HepG2 (cell line): Measurements from ENCODE around the gene INPP1. TPM values are rescaled to one million over a fixed set of nuclear protein-coding genes. Genes with fewer than 3 reads are reported as not detected.
A peak's percentile ranks its signal among the peaks of the same experiment; 100 is the strongest.
"Not testable (repeated sequence)": the region's sequence is repeated elsewhere in the genome, so short reads cannot be mapped to it uniquely, and the experiment has no call there.

ENCODE experiments used
- ATAC-seq: fragments of 200-7000 bp; cut with Tn5 transposase; 3 replicates; pipeline ENCODE4 v1.9.1; 2020; ENCODE audit warnings: mild to moderate bottlenecking, moderate library complexity
- BruUV-seq: library from RNA; stranded (reverse); fragments of 400-500 nt; replicated peaks from 2 replicates; lab custom pipeline; 2021; lab: Mats Ljungman, UMichigan
- CTCF ChIA-PET: fragments of 300-600 bp; formaldehyde crosslinking; extraction: SDS; loops from one replicate; lab custom pipeline; 2021; ENCODE audit warnings: low total read pairs, inconsistent platforms, low intra/inter-chr PET ratio; lab: Yijun Ruan, JAX
- POLR2A ChIA-PET: fragments of 350-600 bp; sonication (Branson Sonifier 250); formaldehyde crosslinking; loops from one replicate; lab custom pipeline; 2020; ENCODE audit warnings: antibody characterized with exemption, inconsistent platforms; lab: Yijun Ruan, JAX
- DNase-seq: peaks from one replicate; pipeline ENCODE4 v3.0.0-alpha.2; 2015; ENCODE audit warnings: low spot score
- FAIRE-seq: peaks from 3 replicates; lab custom pipeline; 2011; peaks lifted over from hg19 to GRCh38; lab: Jason Lieb, UNC
- H2AFZ ChIP-seq: one replicate; pipeline ENCODE4 v1.6.1; 2011; ENCODE audit warnings: low read length, inconsistent platforms
- H3K27ac ChIP-seq: fragments of 300-600 bp; 3 replicates; pipeline ENCODE4 v1.8.0; 2011; ENCODE audit warnings: mixed run types, mild to moderate bottlenecking, mixed read lengths, low read length, inconsistent platforms; ENCODE audit not compliant: insufficient read depth; ENCODE audit errors: extremely low read length
- H3K27me3 ChIP-seq, 2 experiments: fragments of 200-600 bp in 1 of 2; 2 replicates in 1 of 2; 3 replicates in 1 of 2; pipeline versions ENCODE4 v1.6.0 to v1.8.0; 2011; ENCODE audit warnings: low read length in 2 of 2, mild to moderate bottlenecking in 2 of 2, moderate library complexity in 2 of 2, inconsistent platforms in 1 of 2; ENCODE audit not compliant: insufficient read depth in 2 of 2, control insufficient read depth in 1 of 2
- H3K36me3 ChIP-seq, 2 experiments: fragments of 200-600 bp in 1 of 2; replicated peaks in 1 of 2; 2 replicates in 1 of 2; 3 replicates in 1 of 2; pipeline versions ENCODE4 v1.5.1 to v1.8.0; 2011; ENCODE audit warnings: low read length in 2 of 2, inconsistent platforms in 1 of 2; ENCODE audit not compliant: insufficient read depth in 2 of 2, control insufficient read depth in 1 of 2
- H3K4me1 ChIP-seq: 2 replicates; pipeline ENCODE4 v1.5.1; 2012; ENCODE audit warnings: low read length, inconsistent platforms; ENCODE audit not compliant: insufficient read depth
- H3K4me2 ChIP-seq: 2 replicates; pipeline ENCODE4 v1.6.0; 2011; ENCODE audit warnings: low read depth, low read length, inconsistent platforms
- H3K4me3 ChIP-seq, 3 experiments: fragments of 200-600 bp in 1 of 3; sonication (generic), shearing (Covaris generic) in 1 of 3; replicated peaks in 1 of 3; 2 replicates each; pipeline ENCODE4 v1.5.1; 2011 to 2016; ENCODE audit warnings: low read length in 3 of 3, inconsistent platforms in 2 of 3, low read depth in 2 of 3, mild to moderate bottlenecking in 2 of 3, control low read depth in 1 of 3, mixed read lengths in 1 of 3; ENCODE audit not compliant: insufficient read depth in 1 of 3
- H3K79me2 ChIP-seq: one replicate; pipeline ENCODE4 v1.6.1; 2011; ENCODE audit warnings: low read length, inconsistent platforms; ENCODE audit not compliant: insufficient read depth
- H3K9ac ChIP-seq: 2 replicates; pipeline ENCODE4 v1.6.0; 2011; ENCODE audit warnings: mild to moderate bottlenecking, low read depth, low read length, inconsistent platforms; ENCODE audit not compliant: insufficient read depth
- H3K9me3 ChIP-seq: 2 replicates; pipeline ENCODE4 v1.5.1; 2012; ENCODE audit warnings: mild to moderate bottlenecking, low read length
- H4K20me1 ChIP-seq: 2 replicates; pipeline ENCODE4 v1.6.0; 2011; ENCODE audit warnings: inconsistent platforms, mild to moderate bottlenecking, low read length, moderate library complexity; ENCODE audit not compliant: insufficient read depth
- ATF7-NPFF ChIP-seq: sonication (generic); formaldehyde crosslinking; IDR thresholded peaks from 2 replicates; pipeline ENCODE4 v1.8.1; 2023; ENCODE audit warnings: mild to moderate bottlenecking, low read depth, missing genetic modification reagents, moderate library complexity
- CREB1 ChIP-seq, 2 experiments: fragments of 450-650 bp in 1 of 2; IDR thresholded peaks; 2 replicates each; pipeline ENCODE4 v1.6.1; 2016 to 2017; ENCODE audit warnings: control low read depth in 1 of 2, mild to moderate bottlenecking in 1 of 2, missing compliant biosample characterization in 1 of 2, missing genetic modification characterization in 1 of 2
- TBX2 ChIP-seq: sonication (generic); formaldehyde crosslinking; IDR thresholded peaks from 2 replicates; pipeline ENCODE4 v1.5.0; 2020; ENCODE audit warnings: missing genetic modification reagents, mild to moderate bottlenecking, borderline replicate concordance
- ZBTB40 ChIP-seq, 2 experiments: fragments of 450-650 bp in 1 of 2; sonication (generic) in 1 of 2; formaldehyde crosslinking in 1 of 2; IDR thresholded peaks; 2 replicates each; pipeline versions ENCODE4 v1.6.1 to v1.8.0; 2016 to 2022; ENCODE audit warnings: antibody characterized with exemption in 1 of 2, mild to moderate bottlenecking in 1 of 2, missing genetic modification reagents in 1 of 2
- ZMYM3 ChIP-seq: sonication (generic); formaldehyde crosslinking; IDR thresholded peaks from 2 replicates; pipeline ENCODE4 v1.5.1; 2020; ENCODE audit warnings: mild to moderate bottlenecking, missing genetic modification reagents
- ZNF460 ChIP-seq: sonication (generic); formaldehyde crosslinking; IDR thresholded peaks from 2 replicates; pipeline ENCODE4 v1.5.1; 2020; ENCODE audit warnings: missing genetic modification reagents, mild to moderate bottlenecking, borderline replicate concordance
- ZNF501 ChIP-seq: sonication (generic); formaldehyde crosslinking; IDR thresholded peaks from 2 replicates; pipeline ENCODE4 v1.5.1; 2020; ENCODE audit warnings: mild to moderate bottlenecking, moderate library complexity, missing genetic modification reagents
- WGBS: methylation state at CpG from one replicate; pipeline ENCODE4 v1.1.6; 2017; ENCODE audit warnings: low lambda C conversion rate; 5-methylcytosine and 5-hydroxymethylcytosine counted together
- in situ Hi-C: cut with HindIII; loops from 2 replicates; pipeline ENCODE4 v1.10.0; 2017; ENCODE audit warnings: low pct_unique_long_range_greater_than_20kb; ENCODE audit not compliant: extremely low pct_ligation_motif_present
- intact Hi-C: fragments of 100-400 bp; cut with micrococcal nuclease; formaldehyde crosslinking; loops from one replicate; pipeline ENCODE4 v1.10.0; 2022; ENCODE audit not compliant: unreplicated experiment
- polyA plus RNA-seq, 8 experiments: library from polyadenylated mRNA; depleted of rRNA in 3 of 8; stranded (reverse) in 7 of 8; unstranded in 1 of 8; fragments of >200 nt; fragmentation: Illumina TruSeq in 4 of 8; extraction: Trizol in 4 of 8; gene quantifications; 2 replicates each; pipeline versions ENCODE4 v1.2.1 to v1.2.3, GENCODE V29; 2011 to 2016; ENCODE audit warnings: low read depth in 4 of 8, missing spikeins in 1 of 8, mixed read lengths in 1 of 8; ENCODE audit not compliant: insufficient read depth in 1 of 8
- total RNA-seq, 5 experiments: library from RNA; depleted of rRNA; stranded (reverse); fragments of >200 nt; fragmentation: Illumina TruSeq; extraction: Trizol; gene quantifications; 2 replicates each; pipeline ENCODE4 v1.2.3, GENCODE V29; 2016; ENCODE audit warnings: low read depth in 1 of 5
- TF ChIP-seq, protein P1 (sequence below): sonication (generic); formaldehyde crosslinking; IDR thresholded peaks from 2 replicates; pipeline ENCODE4 v1.5.1; 2020; ENCODE audit warnings: mild to moderate bottlenecking, missing genetic modification reagents, moderate library complexity

Gene INPP1
- total and polyA plus RNA-seq, 2 of the 13 experiments (the other 11 are each of a cell fraction or from before 2014, with no cell fraction given): 10.0 to 13.3 TPM

DNA sequence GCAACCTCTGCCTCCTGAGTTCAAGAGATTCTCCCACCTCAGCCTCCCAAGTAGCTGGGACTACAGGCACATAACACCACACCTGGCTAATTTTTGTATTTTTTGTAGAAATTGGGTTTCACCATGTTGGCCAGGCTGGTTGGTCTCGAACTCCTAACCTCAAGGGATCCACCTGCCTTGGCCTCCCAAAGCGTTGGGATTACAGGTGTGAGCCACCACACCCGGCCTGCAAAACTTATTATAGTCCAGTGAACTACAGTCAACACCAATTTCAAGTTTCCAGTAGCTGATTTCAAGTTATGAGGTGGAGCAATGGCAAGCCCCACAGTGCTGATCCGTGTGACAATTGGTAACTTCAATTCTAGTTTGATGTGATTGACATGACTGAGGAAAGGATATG lies 7.8 kb upstream of the INPP1 start:
- H3K79me2 ChIP-seq; H4K20me1 ChIP-seq; BruUV-seq; FAIRE-seq; ATAC-seq; H3K36me3 ChIP-seq; H3K27me3 ChIP-seq; H2AFZ ChIP-seq; H3K9me3 ChIP-seq; DNase-seq; TF ChIP-seq CREB1, ZBTB40 (IDR thresholded peaks at IDR 0.05): not testable (repeated sequence)
- Histone ChIP-seq H3K27ac (peak overlapping the region; percentile 84), H3K4me3 (peak overlapping the region; percentile 59 to 70 (median 67); a peak in 4 of 6 replicates), H3K9ac (peak overlapping the region; percentile 65; the same call in 1 of the 2 replicates), H3K4me1 (peaks cover 59% of the 10 kb centered on the region), H3K4me2 (peak overlapping the region; percentile 83)
- in situ Hi-C loops (loop anchor here (25.0 kb wide), 1 partner anchor 177 kb away; no protein-coding TSS in a partner anchor), intact Hi-C loops (loop anchor here (2.0 to 10.0 kb wide), 3 partner anchors 15 to 679 kb away; partner anchors contain the start of genes NAB1 and STAT1)
- TF ChIP-seq ZNF501 (CRISPR knock-in tag) (peak; percentile 60; the same call in 1 of the 2 replicates), CREB1 (CRISPR knock-in tag; IDR thresholded peaks at IDR 0.05) (0 out of 2 replicates have a peak, but pooled peaks have one; percentile 34), ZBTB40 (CRISPR knock-in tag; IDR thresholded peaks at IDR 0.05) (peak; percentile 78; the same call in 1 of the 2 replicates), ATF7-NPFF (0 out of 2 replicates have a peak, but pooled peaks have one; percentile 52), ZMYM3 (CRISPR knock-in tag) (peak; percentile 62; the same call in 1 of the 2 replicates), TBX2 (peak; percentile 48; the same call in 1 of the 2 replicates), ZNF460 (CRISPR knock-in tag) (peak; percentile 89)
- TF ChIP-seq, protein P1, sequence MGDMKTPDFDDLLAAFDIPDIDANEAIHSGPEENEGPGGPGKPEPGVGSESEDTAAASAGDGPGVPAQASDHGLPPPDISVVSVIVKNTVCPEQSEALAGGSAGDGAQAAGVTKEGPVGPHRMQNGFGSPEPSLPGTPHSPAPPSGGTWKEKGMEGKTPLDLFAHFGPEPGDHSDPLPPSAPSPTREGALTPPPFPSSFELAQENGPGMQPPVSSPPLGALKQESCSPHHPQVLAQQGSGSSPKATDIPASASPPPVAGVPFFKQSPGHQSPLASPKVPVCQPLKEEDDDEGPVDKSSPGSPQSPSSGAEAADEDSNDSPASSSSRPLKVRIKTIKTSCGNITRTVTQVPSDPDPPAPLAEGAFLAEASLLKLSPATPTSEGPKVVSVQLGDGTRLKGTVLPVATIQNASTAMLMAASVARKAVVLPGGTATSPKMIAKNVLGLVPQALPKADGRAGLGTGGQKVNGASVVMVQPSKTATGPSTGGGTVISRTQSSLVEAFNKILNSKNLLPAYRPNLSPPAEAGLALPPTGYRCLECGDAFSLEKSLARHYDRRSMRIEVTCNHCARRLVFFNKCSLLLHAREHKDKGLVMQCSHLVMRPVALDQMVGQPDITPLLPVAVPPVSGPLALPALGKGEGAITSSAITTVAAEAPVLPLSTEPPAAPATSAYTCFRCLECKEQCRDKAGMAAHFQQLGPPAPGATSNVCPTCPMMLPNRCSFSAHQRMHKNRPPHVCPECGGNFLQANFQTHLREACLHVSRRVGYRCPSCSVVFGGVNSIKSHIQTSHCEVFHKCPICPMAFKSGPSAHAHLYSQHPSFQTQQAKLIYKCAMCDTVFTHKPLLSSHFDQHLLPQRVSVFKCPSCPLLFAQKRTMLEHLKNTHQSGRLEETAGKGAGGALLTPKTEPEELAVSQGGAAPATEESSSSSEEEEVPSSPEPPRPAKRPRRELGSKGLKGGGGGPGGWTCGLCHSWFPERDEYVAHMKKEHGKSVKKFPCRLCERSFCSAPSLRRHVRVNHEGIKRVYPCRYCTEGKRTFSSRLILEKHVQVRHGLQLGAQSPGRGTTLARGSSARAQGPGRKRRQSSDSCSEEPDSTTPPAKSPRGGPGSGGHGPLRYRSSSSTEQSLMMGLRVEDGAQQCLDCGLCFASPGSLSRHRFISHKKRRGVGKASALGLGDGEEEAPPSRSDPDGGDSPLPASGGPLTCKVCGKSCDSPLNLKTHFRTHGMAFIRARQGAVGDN: peak; percentile 19; the same call in 1 of the 2 replicates
- 85% methylated on average over 4 of the region's 4 CpGs for WGBS
- ChIA-PET CTCF (interaction anchor here (1.6 kb wide), 1 partner anchor 16 kb away, joined by 3 read pairs; the partner anchor contains the start of gene HIBCH), POLR2A (interaction anchor here (0.9 to 1.2 kb wide), 2 partner anchors 16 to 17 kb away, joined by 3 read pairs; partner anchors contain the start of gene HIBCH)
